NCI-H2196 (cell line): ENCODE results near the gene RMDN2.
A peak's percentile ranks its signal among the peaks of the same experiment; 100 is the strongest.

ENCODE experiments used
- DNase-seq: peaks from one replicate; lab custom pipeline; 2025; ENCODE audit not compliant: unreplicated experiment; lab: John Stamatoyannopoulos, UW

RMDN2 gene, protein sequence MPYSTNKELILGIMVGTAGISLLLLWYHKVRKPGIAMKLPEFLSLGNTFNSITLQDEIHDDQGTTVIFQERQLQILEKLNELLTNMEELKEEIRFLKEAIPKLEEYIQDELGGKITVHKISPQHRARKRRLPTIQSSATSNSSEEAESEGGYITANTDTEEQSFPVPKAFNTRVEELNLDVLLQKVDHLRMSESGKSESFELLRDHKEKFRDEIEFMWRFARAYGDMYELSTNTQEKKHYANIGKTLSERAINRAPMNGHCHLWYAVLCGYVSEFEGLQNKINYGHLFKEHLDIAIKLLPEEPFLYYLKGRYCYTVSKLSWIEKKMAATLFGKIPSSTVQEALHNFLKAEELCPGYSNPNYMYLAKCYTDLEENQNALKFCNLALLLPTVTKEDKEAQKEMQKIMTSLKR

DNA sequence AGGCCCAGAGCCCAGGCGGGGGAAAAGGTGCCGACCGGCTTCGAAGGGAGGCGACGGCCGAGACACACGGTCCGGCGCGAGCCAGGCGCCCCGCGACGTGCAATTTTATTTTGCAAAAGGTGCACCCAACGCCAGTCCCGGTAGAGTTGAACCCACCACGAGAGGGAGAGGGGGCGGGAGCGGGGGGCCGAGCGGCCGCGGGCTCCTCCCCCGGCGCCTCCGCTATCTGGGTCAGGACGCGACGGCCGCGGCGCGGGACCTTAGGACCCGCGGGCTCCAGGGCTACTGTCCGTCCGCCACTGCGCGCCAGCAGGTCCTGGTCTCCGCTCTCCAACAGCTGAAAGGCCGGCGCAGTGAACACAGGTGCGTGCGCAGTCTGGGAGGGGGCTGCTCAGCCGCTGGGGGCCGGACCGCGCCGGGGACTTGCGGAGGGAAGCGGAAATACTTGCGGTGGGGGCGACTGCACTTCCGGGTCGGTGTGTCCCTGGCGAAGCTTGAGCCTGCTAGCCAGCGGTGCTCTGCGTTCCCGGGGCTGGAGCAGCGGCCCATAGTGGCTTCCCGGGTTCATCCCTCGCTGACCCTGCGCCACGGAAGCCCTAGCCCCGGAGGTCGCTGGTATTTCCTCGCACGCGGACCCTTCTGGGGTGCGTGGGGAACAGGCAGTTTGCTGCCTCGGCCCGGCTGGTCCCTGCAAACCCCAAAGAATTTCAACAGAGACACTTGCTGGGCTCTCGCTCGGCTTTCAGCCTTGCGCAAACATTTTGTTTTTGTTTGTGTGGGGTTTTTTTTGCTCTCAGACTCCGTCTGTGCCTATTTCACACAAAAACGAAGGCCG, at the start of gene RMDN2:
TSS of gene RMDN2 (plus strand) at position 225 of the 835 bp plus-strand sequence. CDS start 3,991 bp downstream, outside the sequence.
- DNase-seq: peak; percentile 84

DNA sequence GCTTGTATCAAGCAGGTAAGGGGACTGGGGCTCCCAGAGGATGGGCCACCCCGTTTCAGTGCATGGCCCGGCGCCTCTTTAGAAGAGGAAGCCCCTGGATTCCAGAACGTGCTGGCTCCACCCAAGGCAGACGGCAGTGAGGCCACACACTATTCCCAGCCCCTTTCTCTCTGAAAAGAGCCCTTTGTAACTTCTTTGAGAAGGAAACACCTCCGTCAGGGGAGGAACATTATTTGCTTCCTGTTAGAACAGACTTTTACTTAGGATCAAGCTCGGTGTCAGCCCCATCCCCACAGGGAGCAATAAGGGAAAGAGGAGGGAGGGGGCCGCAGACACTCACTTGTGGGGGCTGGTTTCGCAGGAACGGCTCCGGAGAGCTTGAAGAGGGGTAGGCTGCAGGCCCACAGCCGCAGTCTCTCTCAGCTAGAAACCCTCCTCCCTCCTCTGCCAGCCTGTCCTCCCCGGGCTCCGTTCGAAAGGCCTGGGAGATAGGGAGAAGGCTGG, 49.6 kb upstream of the RMDN2 start:
- DNase-seq: no peak

DNA sequence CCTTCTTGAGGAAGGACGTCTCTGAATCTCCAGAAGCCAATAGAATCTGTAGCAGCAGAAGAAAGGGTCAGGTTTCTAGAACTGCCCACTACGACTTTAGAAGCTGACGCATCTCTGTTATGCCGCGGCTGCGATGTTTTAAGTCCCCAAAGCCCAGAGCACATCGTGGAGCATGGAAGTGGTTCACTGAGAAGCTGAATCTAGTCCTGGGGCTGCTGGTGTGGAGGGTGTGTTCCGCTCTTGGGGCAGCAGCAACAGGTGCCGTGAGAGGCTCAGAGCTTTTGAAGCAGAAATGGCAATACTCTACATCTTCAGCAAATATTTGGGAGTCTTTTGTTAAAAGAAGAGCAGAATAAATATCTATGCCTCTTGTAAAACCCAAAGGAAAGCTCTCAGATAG, 48.9 kb upstream of the RMDN2 start:
- DNase-seq: no peak

DNA sequence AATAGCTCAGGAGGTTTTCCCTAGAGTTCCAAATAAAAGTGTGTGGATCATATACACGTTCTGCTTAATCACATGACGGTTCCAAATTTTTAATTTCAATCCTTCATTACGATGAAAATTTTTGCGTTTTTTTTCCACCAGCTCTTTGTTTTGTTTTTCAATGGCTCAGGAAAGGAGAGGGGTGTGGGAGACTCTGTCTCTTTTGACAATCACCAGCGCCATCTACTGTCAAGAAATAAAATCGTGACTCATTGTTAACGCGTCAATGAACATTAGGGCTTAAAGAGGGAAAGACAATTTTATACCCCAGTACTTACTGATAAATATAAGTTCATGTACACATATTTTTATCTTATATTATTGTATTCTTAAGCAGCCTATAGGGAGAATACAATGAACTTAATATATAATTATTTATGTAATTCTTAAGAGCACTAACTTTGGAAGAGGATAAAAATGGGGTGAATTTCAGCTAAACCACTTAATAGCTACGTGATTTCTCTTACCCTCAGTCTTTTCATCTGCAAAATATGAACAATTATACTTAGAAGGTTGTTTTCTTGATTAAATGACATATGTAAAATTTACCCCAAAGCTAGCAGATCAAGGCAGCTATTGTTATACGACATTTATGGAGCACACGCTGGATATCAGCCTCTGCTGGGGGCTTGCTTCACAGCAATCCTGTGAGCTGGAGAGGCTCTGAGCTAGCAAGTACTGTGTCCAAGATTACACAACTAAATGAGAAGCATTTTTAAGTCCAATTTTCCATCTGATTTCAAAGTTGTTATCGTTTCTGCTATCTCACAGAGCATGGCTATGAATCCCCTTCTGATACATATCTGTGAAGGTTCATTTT, 47.4 kb upstream of the RMDN2 start:
- DNase-seq: peak; percentile 79

DNA sequence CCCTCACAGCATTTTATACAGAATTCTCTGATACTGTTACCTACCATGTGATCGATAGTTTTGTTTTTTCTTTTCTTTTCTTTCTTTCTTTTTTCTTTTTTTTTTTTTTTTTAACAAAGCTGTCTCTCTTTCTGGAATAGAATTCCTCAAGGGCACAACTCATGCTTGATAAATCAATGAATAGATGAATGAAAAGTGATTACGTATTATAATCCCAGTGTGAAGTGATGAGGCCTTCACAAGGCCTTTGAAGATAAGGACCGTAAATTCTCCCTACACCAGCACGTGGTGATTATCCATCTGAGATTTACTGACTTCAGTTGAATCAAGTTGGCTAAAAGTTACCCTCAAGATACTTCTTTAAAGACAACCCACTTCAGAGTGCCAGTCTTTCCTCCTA, 46.6 kb upstream of the RMDN2 start:
- no peak for DNase-seq

DNA sequence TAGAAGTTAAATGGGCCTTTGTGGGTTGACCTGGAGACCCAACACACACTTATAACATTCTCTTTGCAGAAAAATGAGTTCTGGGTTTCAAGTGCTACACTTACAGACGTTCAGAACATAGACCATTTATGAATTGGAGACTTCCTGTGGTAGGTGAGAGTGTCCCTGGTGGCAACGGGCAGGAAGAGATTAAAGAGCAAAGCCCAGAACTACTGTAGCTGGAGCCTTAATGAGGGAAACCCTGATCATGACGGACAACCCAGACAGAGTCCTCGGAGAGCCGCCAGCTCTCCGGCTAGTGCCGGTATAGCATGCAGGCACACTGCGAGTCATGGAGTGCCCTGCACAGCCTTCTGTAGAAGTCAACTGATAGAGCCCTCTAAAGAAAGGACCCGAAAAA, 44.5 kb upstream of the RMDN2 start:
- no peak for DNase-seq

DNA sequence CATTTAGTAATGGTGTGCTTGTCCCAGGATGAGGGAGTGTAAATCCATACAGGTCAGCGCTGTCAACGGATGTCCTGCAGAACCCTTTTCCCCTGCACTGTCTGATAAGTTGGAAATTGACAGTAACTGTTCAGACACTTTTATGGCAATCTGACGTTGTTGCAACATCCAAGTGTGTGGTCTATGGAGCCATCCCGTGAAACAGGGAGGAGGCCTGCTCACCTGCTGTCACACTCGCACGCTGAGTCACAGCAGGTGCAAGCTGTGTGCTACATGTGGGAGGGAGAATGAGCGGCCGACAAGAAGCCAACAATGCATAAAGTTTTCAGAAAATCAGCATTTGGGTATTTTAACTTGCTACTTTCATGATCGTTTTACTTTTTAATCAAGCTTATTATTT, 43.7 kb upstream of the RMDN2 start:
- no peak for DNase-seq

DNA sequence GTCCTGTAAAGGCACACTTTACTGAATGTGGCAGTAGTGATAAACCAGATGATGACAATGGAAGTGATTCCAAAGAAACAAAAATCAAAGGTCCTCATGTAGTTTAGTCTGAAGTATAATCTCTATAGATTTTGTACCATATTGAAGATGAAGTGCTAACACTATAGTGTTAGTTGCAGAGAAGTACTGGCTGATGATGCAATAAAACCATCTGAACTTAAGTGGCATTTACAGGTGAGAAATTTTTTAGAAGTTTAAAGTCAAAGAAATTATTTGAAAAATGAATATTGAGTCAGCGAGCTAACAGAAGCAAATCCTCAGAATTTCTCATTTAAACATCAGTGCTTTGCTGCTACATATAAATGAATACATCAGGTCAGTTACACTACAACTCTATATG, 43.1 kb upstream of the RMDN2 start:
- no peak for DNase-seq

DNA sequence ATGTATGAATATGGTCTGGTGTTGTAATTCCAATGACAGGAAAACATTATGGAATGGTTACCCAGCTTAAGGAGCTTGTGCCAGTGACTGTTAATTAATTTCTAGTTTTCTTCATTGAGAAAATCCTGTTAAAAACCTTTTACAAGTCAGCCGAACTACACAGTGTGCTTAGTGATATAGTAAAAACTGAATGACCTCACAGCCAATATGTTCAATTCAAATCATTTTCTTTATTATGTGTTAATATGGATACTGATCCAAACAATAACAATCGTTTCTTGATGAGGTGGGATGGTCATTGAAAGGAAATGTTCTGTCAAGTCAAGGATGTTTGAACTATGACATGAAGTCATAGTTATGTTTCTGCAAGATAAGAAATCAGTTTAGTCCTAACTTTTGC, 41.6 kb upstream of the RMDN2 start:
- no peak for DNase-seq

DNA sequence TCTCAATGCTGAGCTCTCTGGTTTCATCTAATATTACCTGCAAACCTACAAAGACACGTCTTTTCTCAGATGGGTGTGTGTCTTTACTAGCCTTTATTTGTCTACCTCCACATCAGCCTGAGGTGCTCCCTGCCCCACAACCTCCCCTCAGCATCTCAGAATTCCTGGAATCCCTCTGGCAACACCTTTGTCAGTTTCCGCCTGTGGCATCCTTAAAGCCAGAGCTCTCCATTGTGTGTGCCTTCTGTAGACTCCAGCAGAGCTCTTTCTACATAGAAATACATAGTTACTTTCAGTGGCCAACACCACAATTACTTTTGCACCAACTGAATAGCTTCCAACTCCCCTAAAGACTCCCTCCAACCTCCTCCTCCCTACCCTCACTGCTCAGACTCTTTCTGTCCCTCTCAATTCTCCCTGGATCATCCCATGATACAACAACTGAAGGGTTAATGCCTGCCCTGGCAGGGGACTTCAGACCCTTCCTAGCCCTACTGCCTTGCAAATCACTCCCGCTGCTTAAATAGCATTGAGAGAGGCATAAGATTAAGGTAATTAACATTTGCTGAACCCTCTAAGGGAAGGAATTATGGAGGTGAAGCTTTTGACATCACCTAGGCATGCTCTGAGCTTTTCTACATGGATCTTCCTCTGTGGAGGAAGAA, 39.6 kb upstream of the RMDN2 start:
- no peak for DNase-seq

DNA sequence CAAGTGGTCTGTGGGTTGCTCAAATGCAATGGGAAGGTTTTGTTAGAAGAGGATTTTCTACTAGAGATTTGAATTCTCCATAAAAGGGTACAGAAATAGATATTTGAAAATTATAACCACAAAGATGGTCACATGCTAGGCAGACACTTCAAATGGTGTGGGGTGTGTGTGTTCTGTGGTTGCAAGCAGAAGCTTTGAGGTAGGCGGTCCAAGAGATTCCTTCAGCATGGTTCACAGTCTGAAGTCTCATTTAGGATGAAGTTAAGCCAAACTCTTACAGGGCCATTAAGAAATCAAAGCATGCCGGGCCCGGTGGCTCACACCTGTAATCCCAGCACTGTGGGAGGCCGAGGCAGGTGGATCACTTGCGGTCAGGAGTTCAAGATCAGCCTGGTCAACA, 38.3 kb upstream of the RMDN2 start:
- no peak for DNase-seq

DNA sequence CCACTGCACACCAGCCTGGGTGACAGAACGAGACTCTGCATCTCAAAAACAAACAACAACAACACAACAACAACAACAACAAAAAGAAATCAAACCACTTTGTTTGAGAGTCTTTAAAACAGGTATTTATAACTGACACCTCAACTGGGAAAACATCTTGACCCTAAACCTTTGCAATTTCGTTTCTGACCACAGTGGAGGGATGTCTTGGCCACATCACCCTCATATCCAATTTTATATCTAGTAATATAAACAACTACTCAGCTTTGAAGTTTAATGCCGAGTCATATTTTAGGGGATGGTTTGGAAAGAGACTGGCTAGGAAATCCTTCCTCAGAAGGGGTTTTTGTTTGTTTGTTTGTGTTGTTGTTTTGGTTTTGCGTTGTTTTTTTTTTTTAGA, 37.8 kb upstream of the RMDN2 start:
- DNase-seq: no peak

DNA sequence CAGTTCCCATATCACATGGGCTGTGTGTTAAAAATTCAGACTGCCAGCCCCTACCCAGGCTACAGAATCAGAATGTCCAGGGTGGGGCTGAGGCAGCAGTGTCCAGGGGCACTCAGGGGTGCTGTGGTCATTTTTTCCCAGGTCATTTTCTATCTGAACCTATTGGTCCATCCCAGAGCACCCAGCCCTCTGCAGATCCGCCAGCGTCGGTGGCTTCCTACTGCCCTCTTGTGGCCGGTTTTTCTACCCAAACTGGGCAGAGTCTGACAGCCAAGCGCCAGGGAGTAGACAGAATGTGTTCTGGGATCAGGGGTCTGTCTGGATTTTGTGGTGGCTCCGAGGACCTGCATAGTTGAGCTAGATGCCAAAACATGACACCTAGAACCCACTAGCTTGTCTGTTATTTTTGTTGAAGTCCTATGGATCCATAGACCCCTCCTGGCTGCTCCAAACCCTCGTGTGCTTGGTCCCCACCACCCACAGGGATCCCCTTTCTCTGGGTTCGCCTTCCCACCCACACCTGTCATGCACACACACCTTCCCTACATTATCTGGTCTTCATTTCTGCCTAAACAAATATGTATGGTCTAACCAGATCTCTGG, 34.1 kb upstream of the RMDN2 start:
- peak; percentile 87 for DNase-seq

DNA sequence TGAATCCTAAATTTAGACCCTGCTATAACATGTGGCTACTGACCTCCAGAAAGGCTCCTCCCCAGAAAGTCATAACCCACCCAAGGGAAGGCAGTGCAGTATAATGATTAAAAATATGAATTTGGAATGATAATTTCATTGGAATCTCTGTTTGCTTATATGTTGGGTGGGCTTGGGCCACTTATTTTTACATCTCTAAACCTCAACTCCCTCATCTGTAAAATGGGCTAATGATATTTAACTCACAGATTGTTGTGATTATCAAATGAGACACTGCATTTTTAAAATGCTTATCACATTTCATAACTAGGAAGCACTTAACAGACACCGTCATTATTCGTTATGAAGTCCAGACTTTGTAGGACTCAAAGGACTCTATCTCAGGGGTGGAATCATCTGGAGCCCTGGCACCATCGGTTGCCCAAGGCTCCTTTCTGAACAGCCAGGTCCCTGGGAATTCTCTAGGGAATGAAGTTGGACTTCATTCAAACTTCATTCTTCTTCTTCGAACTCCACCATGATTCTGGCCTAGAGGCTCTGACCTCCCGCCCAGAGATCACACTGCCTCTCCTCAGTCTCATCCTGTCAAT, 33.1 kb upstream of the RMDN2 start:
- no peak for DNase-seq

DNA sequence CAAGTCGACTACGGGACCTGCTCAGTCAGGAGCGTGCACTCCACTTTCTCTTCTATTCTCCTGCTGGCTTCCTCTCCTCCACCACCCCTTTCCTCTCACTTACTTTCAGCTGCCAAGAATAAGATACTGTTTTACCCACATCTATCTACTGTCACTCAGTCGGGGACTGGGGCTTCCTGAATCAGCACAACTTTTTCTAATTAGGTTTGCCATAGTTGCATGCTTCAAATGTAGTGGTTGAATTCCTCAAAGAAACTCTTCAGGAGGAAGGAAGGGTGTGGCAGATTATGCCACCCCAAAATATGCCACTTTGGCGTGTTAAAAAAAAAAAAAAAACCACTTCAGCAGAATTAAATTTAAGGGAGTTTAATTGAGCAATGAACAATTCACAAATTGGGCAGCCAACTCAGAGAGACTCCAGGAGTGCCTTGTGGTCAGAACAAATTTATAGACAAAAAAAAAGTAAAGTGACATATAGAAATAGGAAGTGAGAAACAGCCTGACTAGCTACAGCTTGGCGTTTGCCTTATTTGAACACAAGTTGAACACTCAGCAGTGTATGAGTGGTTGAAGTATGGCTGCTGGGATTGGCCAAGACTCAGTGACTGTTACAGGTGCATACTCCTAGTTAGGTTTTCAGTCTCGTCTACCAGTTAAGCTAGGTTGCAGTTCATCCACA, 32.5 kb upstream of the RMDN2 start:
- no peak for DNase-seq

DNA sequence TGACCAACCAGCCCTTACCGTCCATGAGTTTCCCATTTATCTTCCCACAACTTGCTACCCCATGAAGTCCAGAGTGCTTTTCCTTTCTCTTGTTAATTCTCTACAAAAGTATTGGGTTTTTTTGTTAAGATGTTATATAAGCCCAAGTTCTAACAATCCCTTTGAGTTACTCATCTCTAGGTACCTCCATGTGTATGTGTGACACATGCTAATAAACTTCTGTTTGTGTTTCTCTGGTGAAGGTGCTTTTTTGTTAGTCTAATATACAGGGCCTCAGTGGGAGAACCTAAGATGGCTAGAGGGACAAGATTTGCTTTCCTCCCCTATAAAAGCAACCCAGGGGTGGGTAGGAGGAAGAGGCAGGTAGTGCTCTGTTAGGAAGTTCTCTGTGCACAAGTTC, 31.8 kb upstream of the RMDN2 start:
- DNase-seq: no peak

DNA sequence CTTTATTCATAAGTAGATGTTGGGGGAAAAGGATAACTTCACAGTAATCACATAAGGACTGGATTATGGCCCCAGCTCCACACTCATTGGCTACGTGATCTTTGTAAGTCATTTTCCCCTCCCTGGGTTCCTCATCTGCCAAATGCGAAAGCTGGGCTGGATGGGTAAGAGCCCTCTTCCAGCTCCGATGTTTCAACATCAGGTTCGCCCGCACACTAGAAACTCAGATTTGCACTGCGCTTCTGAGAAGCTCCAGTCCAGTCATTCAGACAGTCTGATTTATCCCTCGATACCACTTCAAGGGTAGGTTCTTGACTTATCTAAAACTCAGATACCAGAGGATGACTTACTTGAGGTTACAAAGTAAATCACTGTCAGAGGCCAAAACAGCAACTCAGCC, 31.0 kb upstream of the RMDN2 start:
- no peak for DNase-seq

DNA sequence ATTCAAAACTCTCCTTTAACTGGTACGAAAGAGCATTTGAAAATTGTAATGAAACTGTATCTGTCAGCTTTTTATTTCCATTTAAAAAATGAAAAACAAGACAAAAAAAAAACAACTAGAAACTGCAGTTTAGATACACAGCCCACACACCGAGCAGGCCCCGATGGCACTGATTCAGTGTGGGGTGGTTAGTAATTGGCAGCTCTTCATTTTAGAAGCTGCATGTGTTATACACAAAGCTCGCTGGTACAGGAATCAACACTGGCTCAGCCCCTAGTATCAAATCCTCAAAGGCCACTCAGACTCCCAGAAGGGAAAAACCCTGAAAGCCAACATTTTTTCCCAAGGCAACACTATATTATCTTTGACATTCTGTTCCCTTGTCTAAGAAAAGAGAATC, 30.5 kb upstream of the RMDN2 start:
- no peak for DNase-seq

DNA sequence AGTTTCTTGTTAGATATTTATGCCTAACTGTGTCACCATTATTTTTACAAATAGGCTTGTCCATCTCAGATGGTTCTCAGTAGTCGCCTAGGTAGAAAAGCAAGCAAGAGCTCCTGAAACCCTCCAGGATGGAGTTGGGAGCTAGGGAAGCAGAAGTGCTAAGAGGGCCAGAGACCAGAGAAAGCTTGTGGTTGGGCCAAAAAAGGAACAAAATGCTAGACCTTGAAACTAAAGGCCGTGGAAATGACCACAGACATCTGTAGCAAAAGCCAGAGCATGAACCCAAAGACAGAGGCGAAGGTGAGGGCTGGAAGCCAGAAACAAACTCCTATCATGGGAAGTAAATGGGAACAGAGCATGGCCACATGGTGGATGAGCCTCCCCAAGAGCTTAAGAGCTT, 29.9 kb upstream of the RMDN2 start:
- DNase-seq: no peak
